Activated CD4-positive, alpha-beta T cell treated with anti-CD3 and anti-CD28 coated beads, Interleukin-2, Interleukin-4, amounts not matched to agents 100 ng/mL and 50 ng/mL, durations not matched to agents 16 hours and 8 hours (primary cell): ENCODE results near the gene REG1A.

ENCODE experiments used
- DNase-seq: peaks from one replicate; pipeline ENCODE4 v3.0.0-alpha.2; 2020; ENCODE audit warnings: low spot score

The REG1A gene

DNA sequence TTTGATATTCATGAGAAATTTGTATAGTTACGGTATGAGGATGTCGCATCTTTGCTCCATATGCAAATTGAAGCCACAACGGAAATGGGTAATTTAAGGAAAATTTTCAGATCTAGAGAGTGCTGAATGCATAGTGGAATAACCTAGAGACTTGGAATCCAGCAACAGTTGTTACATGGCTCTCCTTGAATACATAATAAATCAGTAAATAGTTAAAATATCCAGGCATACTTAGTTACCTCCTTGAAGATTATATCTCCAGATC is 5.4 kb downstream of the REG1A start:
- no peak for DNase-seq

- DNase-seq, result no peak
Observed at GRCh38 chr2:79128406-79128805, 8.1 kb downstream of the REG1A start.

- no peak for DNase-seq
Observed at GRCh38 chr2:79129260-79129659, 9.0 kb downstream of the REG1A start.

DNA sequence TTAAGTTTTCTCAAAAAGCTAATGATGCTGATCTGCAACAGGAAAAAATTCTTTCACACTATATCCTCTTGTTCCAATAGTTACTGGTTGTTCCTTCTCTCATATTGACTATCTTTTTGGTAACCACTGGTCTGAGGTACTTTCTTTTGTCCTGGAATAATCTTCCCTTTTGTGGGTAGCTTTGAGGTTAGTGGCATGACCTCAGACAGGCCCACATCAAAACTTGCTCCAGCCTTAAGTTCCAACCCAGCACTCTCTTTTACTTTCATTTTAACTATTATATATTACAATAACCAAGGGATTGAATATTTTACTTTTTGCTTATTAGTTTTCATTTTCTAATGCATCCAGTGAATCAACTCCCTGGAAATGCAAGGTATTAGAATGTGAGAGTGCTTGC is 9.5 kb downstream of the REG1A start:
- DNase-seq, result no peak

DNA sequence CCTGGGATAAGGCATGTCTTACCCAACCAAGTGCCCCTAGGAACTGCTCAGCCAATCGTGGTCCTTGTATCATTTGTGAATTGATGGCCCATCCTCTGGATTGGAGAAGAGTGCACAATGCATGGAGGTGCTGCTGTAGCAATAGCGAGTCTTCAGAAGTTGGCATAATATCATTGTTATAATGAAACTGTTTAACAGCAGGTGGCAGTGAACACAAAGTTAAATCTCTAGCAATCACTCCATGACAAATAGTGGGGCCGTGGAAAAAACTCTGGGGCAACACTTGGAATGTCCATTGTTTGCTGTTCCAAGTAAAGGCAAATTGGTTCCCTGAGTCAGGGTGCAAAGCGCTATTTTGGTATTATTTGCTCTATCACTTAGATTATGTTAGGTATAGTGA is 11.4 kb downstream of the REG1A start:
- DNase-seq, result no peak

DNA sequence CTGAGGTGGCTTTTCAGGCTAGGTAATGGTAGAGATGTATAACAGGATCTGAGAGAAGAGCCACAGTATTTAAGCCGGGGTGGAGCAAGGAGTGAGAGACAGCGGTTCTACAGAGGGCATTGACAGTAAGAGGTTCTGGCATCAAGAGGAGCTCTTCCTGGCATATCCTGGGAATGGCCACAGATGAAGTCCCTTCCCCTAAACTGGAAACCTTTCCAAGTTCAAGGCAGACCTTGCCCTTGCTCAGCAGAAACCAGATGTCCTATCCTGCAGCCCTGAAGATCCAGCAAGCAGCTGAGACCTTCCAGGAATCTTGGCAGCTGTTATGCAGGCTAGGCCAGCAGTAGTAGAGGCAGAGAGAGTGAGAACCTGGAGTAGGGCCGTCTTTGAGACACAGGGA is 18.1 kb downstream of the REG1A start:
- no peak for DNase-seq

- no peak for DNase-seq
Observed at GRCh38 chr2:79139423-79139822, 19.1 kb downstream of the REG1A start.

DNA sequence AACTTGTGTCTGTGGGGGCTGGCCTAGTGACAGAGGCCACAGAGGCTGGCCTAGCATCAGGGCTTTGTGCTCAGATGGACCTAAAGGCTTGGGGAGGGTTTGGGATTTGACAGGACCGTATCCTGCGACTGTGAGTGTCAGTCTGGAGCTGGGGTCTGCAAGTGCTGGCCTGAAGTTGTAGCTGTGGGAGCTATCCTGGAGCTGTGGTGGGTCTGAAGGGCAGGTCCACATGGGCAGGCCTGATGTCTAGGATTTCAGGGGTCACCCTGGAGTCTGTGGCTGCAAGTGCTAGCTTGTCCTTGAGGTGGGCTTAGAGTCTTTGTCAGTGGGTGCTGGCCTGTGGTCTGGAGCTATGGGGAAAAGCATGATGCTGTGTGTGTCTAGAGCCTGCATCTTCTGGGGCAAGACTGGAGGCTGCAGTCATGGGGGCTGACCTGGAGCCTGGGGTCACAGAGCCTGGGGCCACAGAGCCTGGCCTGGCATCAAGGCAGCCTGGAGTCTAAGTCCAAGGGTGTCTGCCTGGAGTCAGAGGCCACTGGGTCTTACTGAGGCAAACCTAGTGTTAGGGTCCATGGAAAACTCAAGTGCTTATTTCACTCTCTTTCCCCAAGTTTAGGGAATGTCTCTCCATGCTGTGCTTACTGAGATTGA is 35.7 kb downstream of the REG1A start:
- no peak for DNase-seq

- no peak for DNase-seq
Observed at GRCh38 chr2:79159030-79159429, 38.7 kb downstream of the REG1A start.

DNA sequence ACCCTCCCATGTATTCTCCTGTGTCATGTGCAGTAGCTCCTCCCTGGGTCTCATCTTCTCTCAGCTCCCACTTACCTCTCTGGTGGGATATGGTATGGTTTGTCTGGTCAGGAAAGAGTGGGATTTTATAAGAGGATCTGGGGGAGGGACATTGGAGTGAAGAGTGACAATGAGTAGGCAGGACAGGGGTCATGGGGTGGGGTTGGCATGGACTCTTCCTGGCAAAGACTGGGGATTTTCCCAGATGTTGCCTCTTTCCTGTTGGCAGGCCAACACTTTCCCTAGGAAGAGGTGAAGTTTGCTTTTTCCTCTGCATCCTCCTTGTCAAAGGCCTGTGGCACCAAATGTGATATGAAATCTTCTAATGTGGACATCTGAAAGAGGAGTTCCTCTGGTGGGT is 39.4 kb downstream of the REG1A start, which contains the start of gene REG3A:
TSS of gene REG3A (minus strand) at position 101 of the 400 bp plus-strand sequence. CDS start 348 bp downstream, outside the sequence.
- no peak for DNase-seq

DNA sequence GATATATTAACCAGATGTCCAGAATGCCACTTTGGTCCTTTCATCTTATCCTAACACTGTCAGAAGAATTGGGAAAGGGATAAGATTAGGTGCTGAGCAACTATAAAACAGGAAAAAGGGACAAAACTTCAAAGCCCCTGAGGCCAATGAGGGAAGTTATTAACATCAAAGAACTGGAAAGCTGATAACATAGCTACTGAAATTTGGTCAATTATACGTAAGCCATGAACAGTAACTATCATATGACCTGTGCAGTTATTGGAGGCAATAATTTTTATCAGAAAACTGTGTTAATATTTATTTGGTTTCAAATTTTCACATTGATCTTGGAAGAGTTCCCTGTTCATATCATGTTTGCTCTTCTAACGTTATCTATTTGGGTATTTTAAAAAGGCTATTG is 41.8 kb downstream of the REG1A start:
- DNase-seq, result no peak

DNA sequence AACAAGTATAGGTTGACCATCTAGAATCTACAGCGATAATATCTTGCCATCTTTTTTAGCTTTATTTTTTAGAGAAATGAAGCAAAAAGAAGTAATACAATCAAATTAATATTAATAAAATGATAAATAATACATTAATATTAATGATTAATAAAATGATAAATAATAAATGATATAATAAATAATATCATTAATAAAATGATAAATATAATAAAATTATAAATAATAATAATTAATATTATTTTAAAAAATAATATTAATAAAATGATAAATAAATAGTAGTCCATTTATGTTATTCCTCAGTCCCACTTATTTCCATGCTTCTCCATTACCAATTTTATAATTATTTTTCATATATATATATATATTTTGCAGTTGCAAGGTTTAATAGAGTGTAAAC is 42.5 kb downstream of the REG1A start:
- no peak for DNase-seq

DNA sequence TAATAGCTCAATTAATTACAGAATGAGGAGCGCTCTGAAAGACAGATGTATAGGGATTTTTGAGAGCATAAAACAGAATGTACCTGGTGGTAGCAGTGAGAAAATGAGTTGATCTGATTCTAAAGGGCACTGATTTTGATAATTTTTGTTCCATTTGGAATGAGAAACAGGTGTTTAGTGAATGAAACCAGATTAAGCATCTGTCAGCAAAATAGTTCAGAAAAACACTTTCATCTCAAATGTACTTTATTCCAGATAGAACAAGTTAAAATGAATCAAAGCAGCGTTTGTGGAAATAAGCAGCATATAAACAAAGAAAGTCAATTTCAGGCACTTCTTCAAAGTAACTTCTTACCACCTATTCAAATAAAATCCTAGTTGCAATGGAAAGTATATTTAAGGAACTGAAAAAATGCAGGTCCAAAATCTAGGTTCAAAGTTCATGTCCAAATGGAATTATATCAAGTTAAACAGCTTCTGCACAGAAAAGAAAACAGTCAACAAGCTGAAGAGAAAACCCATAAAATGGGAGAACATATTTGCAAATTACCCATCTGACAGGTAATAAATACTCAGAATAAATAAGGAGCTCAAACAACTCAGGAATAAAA is 51.2 kb downstream of the REG1A start:
- no peak for DNase-seq
